IPS-NIHi7 (cell line): ENCODE data around the gene SFRP2.

Experiments used
- DNase-seq: peaks from one replicate; pipeline ENCODE4 v3.0.0; 2012; ENCODE audit warnings: mixed read lengths; ENCODE audit errors: extremely low spot score

SFRP2 gene

GRCh38 chr4:153798420-153798819 lies 9.5 kb upstream of the SFRP2 start:
- no peak for DNase-seq

- no peak for DNase-seq
These were observed 5.1 kb upstream of the SFRP2 start for GRCh38 chr4:153794006-153794405.

GRCh38 chr4:153792618-153793247 lies 3.9 kb upstream of the SFRP2 start:
- peak; percentile 41 for DNase-seq

- DNase-seq = peak; percentile 72
These were observed 3.1 kb upstream of the SFRP2 start for GRCh38 chr4:153791746-153792617.

GRCh38 chr4:153790962-153791551 lies 2.2 kb upstream of the SFRP2 start:
- peak; percentile 67 for DNase-seq

GRCh38 chr4:153790500-153790865 lies 1.6 kb upstream of the SFRP2 start:
- DNase-seq = no peak

- peak; percentile 65 for DNase-seq
These were observed 1.0 kb upstream of the SFRP2 start for GRCh38 chr4:153789741-153790499.

- no peak for DNase-seq
These were observed 851 bp downstream of the SFRP2 start for GRCh38 chr4:153788051-153788412.

GRCh38 chr4:153787575-153787974 lies 1.3 kb downstream of the SFRP2 start:
- DNase-seq = no peak

GRCh38 chr4:153787061-153787560 lies 1.8 kb downstream of the SFRP2 start:
- no peak for DNase-seq

GRCh38 chr4:153785910-153786721 lies 2.8 kb downstream of the SFRP2 start:
- DNase-seq = no peak

- no peak for DNase-seq
These were observed 4.7 kb downstream of the SFRP2 start for GRCh38 chr4:153784166-153784699.

GRCh38 chr4:153782581-153782980 lies 6.3 kb downstream of the SFRP2 start:
- no peak for DNase-seq

- DNase-seq = no peak
These were observed 7.0 kb downstream of the SFRP2 start for GRCh38 chr4:153781717-153782416.

- no peak for DNase-seq
These were observed 7.6 kb downstream of the SFRP2 start for GRCh38 chr4:153781280-153781679.

GRCh38 chr4:153780876-153781275 lies 8.0 kb downstream of the SFRP2 start:
- no peak for DNase-seq

GRCh38 chr4:153780221-153780620 lies 8.7 kb downstream of the SFRP2 start:
- DNase-seq = no peak

GRCh38 chr4:153778383-153778782 lies 10.5 kb downstream of the SFRP2 start:
- DNase-seq = no peak

- DNase-seq = no peak
These were observed 11.5 kb downstream of the SFRP2 start for GRCh38 chr4:153777421-153777820.

GRCh38 chr4:153776601-153777000 lies 12.3 kb downstream of the SFRP2 start:
- no peak for DNase-seq
